ENCODE results near the gene PSENEN. TPM values are rescaled to one million over a fixed set of nuclear protein-coding genes. Genes with fewer than 3 reads are reported as not detected.

PSENEN gene
- total RNA-seq, 3 donors from 2014 or later, result 56.7 to 92.1 (median 90.2) TPM

DNA sequence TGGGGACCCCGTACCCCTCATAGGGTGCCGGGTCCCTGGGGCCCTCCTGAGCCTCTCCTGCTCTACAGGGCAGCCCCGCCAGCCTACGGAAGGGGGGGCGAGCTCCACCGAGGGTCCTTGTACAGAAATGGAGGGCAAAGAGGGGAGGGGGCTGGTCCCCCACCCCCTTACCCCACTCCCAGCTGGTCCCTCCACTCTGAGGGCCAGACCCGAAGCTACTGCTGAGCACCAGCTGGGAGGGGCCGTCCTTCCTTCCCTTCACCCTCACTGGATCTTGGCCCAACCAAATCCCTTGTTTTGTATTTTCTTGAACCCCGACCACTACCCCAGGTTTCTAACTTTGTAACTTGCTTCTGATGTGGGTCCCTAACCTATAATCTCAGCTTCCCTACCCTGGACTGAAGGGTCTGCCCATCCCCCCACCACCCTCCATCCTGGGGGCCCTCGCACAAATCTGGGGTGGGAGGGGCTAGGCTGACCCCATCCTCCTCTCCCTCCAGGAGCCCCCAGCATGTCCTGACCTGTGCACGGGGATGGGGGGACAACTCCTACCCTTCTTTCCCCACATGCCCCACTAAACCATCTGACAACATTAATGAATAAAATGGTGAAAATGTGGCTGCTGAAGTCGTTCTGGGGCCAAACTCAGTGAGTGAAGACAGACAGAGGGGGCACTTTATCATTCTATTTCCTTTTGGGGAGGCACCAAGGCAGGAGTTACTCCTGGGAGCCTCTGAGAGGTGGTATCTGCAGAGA is 42.9 kb downstream of the PSENEN start:
- TF ChIP-seq, protein P1, sequence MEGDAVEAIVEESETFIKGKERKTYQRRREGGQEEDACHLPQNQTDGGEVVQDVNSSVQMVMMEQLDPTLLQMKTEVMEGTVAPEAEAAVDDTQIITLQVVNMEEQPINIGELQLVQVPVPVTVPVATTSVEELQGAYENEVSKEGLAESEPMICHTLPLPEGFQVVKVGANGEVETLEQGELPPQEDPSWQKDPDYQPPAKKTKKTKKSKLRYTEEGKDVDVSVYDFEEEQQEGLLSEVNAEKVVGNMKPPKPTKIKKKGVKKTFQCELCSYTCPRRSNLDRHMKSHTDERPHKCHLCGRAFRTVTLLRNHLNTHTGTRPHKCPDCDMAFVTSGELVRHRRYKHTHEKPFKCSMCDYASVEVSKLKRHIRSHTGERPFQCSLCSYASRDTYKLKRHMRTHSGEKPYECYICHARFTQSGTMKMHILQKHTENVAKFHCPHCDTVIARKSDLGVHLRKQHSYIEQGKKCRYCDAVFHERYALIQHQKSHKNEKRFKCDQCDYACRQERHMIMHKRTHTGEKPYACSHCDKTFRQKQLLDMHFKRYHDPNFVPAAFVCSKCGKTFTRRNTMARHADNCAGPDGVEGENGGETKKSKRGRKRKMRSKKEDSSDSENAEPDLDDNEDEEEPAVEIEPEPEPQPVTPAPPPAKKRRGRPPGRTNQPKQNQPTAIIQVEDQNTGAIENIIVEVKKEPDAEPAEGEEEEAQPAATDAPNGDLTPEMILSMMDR (IDR thresholded peaks at IDR 0.05), result no peak
- no peak for DNase-seq
- H3K9me3 ChIP-seq, result no peaks in the 10 kb centered on the region
- no peaks in the 10 kb centered on the region for H3K36me3 ChIP-seq (ENCODE audit: low read depth)
- H3K4me3 ChIP-seq, result no peak overlapping the region
- intact Hi-C loops (cut with DNase I, micrococcal nuclease), result no loop called here
- H3K4me1 ChIP-seq (ENCODE audit: low read depth), result no peaks in the 10 kb centered on the region
- no peak for ATAC-seq

- H3K4me3 ChIP-seq, result no peak overlapping the region
- H3K36me3 ChIP-seq (ENCODE audit: low read depth), result no peaks in the 10 kb centered on the region
- no peaks in the 10 kb centered on the region for H3K4me1 ChIP-seq (ENCODE audit: low read depth)
- no peaks in the 10 kb centered on the region for H3K9me3 ChIP-seq
- TF ChIP-seq, protein P1 (IDR thresholded peaks at IDR 0.05), result no peak
- intact Hi-C loops (cut with DNase I, micrococcal nuclease), result no loop called here
- ATAC-seq (no peak), DNase-seq (no peak)
These were observed 43.9 kb downstream of the PSENEN start for GRCh38 chr19:35789195-35789977.

DNA sequence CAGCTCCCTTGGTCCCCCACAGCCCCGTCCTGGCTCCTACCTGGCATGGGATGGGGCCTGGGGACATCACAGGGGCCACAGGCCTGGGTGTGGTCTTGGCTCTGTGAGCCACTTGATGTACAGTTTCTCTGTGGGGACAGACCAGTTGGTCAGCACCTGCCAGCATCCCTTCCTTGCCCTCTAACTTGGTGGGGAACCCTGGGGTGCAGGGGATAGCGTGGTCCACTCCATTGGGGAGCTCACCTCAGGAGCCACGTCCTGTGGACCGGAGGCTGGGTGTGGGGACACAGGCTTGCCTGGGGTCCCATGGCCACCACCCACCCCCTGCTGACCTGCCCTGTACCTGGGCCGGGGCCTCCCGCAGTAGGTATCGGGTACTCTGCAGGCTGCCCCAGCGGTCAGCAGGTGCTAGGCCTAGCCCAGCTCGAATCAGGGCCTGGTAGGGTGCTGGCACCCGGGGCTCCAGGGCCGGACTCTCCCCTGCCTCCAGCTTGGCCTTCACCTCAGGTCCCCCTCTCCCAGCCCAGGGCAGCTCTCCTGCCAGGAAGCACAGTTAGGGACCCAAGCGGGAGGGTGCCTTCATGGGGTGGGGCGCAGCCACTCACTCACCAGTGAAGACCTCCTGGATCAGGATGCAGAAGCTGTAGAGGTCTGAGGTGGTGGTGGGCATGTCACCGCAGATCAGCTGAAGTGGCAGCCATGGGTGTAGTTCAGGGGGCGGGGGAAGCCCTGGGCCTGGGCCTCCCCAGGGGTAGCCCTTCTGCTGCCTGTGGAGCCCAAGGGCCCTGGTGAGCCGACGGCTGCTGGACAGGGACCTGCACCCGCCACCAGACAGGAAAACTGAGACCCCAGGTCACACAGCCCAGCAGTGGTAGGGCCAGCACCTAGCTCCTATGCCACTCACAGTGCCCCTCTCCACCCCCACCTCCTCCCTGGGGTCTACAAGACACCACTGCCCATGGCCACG is 44.8 kb downstream of the PSENEN start:
- DNase-seq (no peak), ATAC-seq (no peak)
- Histone ChIP-seq H3K9me3 (no peaks in the 10 kb centered on the region), H3K4me3 (no peak overlapping the region), H3K4me1 (ENCODE audit: low read depth) (no peaks in the 10 kb centered on the region), H3K36me3 (ENCODE audit: low read depth) (no peaks in the 10 kb centered on the region)
- intact Hi-C loops (cut with DNase I, micrococcal nuclease), result no loop called here
- TF ChIP-seq, protein P1 (IDR thresholded peaks at IDR 0.05), result no peak

- Histone ChIP-seq H3K4me1 (ENCODE audit: low read depth) (no peaks in the 10 kb centered on the region), H3K36me3 (ENCODE audit: low read depth) (no peaks in the 10 kb centered on the region), H3K9me3 (no peaks in the 10 kb centered on the region), H3K4me3 (no peak overlapping the region)
- intact Hi-C loops (cut with DNase I, micrococcal nuclease), result no loop called here
- TF ChIP-seq, protein P1 (IDR thresholded peaks at IDR 0.05), result no peak
- ATAC-seq, result no peak
- no peak for DNase-seq
These were observed 45.7 kb downstream of the PSENEN start for GRCh38 chr19:35790981-35791813.
